CD4-positive, alpha-beta T cell treated with Interleukin-4 for 4 hours (primary cell): Measurements from ENCODE around the gene GRIN2A.

Experiments
- DNase-seq: peaks from one replicate; pipeline ENCODE4 v3.0.0-alpha.2; 2020

GRIN2A gene

DNA sequence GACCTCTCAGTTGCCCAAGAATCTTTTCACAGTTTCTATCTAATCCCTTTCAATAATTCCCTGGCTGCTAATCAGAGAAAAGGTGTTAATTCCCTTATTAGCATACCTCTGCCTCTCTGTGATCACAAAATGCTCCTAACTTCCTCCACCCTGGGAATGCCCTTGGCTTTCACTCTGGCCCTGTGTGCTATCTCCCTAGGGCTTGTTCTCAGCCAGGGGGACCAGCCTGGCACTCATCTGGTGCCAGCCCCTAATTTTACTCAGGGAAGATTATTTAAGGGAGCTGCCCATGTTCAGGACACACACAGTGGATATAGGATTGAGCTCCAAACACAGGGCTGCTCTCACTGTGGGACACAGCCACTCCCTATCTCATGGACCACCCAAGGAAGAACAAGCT, 225.2 kb downstream of the GRIN2A start:
- no peak for DNase-seq

DNA sequence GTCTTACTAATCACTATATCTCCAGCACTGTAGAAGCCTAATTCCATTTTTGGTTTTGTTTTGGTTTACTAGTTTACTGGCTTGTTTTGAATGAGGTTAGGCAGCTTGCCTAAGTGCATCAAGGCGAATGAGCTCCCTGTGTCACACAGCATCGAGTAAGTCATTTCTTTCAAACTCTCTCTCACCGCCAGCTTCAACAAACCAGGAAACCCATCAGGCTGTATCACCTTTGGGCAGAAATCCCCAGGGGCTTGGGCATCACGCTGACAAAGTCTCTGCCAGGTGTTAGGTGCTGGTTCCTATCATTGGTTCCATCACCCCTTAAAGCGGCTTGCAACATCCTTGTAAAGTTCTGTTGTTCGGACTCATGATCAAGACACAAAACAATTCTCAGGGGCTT, 226.6 kb downstream of the GRIN2A start:
- DNase-seq = no peak

DNA sequence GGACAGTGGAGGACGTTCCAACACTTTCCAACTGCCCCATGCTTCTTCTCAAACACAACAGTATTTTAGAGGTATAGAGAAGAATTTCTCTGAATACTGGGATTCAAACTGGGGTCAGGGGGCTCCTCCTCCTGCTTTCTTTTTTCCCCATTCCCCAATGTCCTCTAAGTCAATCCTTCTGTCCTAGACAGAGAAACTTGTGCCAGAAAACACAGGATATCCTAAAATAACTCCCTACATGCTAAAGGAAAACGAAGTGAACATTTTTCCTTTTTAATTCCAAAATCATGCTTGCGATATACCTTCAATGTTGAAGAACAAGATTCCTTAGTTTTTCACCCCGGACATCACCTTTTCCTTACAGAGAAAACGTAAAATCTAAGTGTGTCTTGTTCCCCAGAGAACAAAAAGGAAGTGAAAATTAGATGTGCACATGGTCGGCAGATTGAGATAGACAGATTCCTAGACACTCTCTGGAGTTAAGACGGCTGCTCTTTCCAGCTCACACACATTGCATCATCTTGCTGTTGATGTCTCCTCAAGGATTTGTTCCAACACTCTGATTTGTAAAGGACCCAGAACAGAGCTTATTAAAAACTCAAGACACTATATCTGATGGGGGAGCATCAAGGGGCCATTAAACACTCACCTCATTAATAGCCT, 228.2 kb downstream of the GRIN2A start:
- DNase-seq = no peak

DNA sequence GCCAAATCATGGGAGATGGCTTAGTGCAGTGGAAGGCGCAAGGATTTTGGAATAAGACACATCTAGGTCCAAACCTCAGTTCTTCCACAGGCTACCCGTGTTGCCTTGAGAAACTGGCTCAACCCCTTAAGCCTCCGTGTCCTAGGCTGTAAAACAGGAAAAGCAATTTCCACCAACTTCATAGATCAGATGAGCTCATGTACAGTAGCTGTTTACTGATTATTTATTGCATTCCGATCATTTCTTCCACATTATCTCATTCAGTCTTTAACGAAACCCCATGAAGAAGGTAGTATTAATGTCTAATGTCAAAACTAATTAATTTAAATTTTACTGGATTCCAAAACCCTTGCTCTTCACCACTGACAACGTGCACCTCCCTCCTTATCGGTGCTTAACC, 231.6 kb downstream of the GRIN2A start:
- no peak for DNase-seq

DNA sequence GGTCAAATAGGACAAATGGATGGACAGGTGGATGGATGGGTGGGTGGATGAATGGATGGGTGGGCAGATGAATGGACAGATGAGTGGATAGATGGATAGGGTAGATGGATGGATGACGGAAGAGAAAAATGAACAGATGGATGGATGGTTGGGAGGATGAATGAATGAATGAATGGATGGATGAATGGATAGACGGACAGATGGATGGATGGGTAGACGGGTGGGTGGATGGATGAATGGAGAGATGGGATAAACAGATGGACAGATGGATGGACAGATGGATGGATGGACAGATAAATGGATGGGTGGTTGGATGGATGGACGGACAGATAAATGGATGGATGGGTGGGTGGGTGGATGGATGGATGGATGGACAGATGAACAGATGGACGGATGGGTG, 232.8 kb downstream of the GRIN2A start:
- no peak for DNase-seq

DNA sequence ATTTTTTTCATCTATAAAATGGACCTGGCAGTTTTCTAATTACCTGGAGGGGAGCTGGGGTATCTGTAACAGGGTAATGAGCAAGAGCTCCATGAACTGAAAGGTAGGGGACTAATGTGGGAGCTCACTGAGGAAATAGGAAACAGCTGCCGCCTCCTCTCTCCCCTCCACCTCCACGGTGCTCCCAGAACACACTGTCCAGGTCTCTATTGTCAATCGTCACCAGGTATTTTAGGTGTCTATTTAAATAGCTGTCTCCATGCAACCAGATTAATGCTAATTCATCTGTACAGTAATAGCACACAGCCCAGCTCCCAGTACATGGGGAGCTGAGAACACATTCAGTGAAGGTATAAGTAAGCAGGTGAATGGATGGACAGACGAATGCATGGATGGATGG, 233.3 kb downstream of the GRIN2A start:
- no peak for DNase-seq

DNA sequence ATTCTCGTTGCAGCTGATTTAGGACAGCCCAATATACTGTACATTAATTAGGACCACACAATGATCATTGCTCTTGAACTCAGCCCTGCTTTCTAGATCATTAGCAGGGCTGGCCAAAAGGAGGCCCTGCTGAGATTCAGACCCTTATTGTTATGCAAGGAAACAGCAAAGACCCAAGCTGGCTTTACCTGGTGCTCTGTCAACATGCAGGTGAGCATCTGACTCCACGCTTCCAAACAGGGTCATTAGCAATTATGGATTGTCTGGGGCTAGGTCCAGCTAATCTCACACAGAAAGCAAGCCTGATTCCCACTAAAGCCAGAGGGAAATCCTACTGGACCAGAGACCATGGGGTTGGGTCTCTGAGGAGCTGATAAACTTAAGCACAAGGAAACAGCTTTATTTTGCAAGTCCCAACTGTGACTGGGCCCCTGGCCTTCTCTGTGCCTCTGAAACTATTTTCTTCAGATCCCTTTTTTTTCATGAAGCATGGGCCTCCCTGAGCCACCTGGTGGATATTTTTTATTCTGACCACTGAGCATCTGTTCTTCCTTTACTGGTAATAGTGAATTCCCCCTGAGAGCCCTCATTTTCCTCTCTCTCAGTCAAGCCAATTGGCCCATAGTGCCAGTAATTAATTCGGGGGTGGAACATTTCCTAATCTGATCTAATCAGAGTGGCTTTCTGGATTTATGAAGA, 236.1 kb downstream of the GRIN2A start:
- no peak for DNase-seq

DNA sequence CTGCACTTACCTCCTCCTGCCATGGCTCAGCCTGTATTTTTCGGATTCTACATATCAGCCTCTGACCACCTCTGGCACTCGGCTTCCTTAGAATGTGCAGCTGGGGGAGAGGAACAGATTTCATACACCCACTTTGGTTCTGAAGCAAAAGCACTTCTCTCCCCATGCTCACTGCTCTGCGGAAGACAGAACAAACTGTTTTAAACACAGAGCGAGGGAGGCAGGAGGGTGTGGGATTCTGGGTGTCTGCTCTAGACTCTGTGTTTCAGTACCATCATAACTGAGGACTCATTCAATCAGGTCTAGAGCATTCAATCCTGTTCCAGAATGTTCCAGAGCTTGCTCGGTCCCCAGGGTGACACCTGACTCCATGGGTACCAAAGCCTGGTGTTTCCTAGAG, 239.1 kb downstream of the GRIN2A start:
- DNase-seq = no peak

DNA sequence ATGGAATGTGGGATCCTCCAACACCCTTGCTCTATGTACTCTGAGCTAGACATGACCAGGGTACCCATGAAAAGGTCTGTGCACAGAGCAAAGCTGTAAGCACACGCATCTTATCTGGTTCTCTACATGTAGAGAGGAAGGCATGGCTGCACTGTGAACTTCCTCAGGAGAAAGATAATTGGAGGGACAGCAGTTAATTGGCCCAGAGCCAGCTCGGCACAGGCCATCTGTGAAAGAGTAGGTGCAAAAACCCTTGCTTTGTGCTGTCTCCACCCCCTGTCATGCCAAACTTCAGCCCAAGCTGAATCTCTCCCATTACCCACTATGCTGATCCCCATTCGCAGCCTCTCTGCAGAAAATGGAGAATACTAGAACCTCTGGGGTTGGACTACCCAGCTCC, 241.0 kb downstream of the GRIN2A start:
- no peak for DNase-seq

DNA sequence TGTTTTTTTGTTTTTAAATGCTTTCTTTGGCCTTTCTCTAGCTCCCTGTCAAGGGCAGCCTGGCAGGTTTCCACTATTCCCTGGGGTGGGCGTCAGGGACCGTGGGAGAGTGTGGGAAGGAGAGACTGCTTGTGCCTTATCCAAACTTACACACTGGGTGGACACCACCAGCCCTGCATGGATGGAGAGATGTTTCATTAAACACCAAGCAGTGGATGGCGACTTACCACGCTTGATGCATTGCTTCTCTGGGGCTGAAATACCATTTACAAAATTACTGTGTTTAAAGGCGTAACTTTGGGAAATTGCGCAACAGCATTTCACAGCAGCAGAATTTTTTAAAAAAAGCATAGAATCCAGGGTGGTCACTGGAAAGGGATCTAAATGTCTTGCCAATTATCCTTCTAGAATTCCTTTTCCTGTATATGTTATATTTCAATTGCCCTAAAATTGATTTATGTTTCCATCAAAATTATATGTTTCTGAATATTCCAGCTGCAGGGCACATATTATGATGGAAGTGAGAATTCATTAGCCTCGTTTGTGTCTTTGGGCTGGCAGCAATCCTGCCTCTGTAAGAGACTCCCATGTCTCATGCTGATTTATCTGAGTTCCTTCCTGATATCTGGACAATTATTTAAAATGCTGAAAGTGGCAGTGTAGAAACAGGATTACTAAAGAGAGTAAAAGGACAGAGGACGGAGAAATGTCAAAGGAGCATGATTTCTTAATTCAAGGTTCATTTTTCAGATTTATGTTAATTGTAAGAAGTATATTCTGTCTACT, 247.3 kb downstream of the GRIN2A start:
- no peak for DNase-seq

DNA sequence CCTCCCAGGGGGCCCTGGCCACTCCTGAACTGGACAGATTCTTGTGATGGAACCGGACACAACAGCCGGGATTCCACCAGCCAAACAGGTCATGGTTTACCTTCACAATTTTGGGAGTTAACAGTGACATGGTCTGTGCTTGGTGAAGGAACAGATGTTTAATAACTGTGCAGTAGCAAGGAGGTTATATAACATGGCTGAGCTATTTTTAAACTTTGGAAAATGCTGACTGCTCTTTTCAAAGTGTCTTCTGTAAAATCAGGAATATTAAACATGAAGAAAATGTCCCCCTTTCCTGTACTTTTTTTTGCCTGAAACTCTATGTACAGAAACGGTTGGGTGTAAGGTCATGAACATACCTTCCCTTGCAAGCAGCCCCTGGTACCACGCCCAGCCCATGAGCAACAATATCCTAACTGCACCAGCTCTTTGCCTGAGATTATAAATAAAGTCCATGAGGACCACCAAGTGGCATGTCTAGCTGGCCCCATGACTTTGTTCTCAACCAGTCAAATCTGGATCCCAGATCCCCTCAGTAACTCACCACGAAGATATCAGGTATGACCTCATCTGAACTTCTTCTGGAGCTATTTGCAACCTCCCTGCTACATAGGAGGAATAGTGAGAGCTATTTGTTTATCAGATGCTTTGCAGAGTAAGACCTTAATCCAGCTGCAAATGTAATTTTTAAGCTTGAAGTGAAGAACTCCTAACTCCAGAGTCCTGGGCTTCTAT, 249.1 kb downstream of the GRIN2A start:
- DNase-seq = no peak

DNA sequence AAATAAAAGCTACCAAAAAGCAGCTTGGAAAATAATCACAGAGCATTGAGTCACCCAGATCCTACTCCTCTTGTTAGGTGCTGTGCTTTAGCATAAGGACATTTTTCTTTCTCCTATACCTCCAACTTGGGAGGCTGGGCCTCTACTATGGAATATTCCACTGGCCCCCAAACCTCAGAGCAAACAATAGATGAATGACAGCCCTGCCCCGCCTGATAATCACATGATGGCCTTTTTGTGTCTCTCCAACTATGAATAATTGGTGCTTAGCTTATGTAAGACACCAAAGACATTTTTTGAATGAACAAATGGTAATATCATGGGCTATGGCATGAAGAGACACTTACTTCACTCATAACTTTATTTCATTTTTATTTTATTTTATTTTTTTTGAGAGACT, 250.2 kb downstream of the GRIN2A start:
- no peak for DNase-seq

DNA sequence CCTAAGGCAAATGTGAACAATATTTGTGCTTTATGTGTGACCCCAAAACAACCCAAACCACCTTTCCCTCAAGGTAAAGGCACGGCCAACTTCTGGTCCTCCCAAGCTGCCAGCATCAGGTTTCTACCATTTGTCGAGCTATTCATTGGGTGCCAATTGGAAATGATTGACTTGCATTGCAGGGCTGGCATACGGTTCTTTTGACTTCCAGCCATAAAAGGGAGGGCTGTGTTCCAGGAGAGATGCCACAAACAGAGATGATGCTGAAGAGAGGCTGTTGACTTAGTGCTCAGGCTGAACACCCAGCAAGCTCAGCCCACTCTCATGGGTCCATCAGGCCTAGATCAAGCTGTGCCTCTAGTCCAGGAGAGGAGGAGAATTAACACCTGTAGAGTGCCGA, 252.4 kb downstream of the GRIN2A start:
- DNase-seq = no peak

DNA sequence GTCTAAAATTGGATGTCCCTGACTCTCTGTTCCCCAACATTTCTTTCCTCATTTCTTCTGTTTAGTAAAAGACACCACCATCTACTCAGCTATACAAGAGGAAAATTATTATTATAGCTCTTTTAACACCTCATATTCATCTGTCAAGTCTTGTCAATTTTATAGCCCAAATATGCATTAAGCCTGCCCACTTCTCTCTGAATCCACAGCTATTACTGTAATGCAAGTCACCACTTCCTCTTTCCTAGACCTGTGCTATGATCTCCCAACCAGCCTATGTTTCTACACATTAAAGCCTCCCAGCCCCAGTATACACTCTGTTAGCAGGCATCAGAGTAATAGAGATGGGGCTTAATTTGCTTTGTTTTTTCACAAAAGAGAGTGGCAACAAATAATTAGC, 252.9 kb downstream of the GRIN2A start:
- DNase-seq = no peak

DNA sequence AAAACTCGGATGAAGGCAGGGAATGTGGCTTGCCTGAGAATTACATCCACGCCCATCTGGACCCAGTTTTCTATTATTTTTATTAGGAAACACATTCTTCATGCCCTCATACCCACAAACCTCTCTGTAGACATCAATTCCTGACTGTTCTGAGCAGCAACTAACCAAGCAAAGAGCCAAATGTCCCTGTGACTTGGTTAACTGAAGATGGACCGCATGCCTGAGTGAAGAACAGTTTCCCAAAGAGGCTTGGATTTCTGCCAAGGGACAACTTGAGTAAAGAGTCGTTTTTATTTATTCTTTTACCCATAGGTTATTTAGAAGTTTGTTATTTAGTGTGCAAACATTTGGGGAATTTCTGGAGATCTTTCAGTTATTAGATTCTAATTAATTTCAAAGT, 259.8 kb downstream of the GRIN2A start:
- no peak for DNase-seq

DNA sequence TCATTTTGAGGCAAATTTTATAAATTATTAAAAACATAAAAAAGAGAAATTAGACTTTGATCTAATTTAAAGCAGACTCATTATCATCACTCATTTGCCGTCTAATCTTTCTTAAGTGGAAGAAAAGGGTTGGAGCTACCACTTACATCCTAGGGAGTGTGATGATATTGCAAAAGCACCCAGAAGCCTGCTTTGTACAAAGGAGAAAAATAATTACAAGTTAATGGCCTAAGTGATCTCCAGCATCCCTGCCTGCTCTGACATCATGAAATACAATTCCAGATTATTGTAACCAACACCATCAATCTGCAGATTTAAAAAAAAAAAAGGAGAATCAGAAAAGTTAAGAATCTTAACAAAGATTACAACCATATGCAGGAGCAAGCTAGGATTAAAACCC, 260.2 kb downstream of the GRIN2A start:
- no peak for DNase-seq

DNA sequence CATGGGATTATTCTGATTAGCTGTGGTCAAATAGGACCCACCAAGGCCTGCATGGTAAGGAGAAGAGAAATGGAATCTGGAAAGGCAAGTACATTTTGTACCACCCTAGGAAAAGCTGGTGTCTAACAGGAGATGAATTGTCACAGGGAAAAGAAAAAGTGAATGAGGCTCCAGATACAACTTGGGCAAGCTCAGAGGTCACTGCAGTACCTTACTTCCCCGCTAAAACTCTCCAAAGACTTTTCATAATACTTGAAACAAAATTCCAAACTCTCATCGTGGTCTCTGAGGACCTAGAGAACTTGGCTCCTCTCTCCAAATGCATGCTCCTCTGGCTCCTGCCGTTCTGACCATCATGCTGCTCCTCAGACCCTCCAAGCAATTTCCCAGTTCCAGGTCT, 262.8 kb downstream of the GRIN2A start:
- no peak for DNase-seq

DNA sequence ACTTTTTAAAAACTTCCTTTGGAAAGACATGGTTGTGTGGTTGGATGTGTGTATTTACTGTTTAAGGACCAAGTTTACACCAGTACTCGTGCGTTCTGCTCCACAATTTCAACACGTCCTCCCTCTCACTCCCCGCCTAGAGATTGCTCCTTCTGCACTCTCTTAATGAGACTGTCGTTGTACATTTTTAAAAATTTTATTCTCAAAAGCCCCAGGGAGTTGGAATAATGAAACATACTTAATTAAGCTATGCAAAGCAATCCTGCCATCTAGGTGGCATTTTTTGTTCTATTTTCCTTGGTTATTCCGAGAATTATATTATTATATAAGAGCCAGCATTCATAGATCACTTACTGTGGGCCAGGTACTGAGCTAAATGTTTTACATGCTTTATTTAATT, 264.5 kb downstream of the GRIN2A start:
- no peak for DNase-seq

DNA sequence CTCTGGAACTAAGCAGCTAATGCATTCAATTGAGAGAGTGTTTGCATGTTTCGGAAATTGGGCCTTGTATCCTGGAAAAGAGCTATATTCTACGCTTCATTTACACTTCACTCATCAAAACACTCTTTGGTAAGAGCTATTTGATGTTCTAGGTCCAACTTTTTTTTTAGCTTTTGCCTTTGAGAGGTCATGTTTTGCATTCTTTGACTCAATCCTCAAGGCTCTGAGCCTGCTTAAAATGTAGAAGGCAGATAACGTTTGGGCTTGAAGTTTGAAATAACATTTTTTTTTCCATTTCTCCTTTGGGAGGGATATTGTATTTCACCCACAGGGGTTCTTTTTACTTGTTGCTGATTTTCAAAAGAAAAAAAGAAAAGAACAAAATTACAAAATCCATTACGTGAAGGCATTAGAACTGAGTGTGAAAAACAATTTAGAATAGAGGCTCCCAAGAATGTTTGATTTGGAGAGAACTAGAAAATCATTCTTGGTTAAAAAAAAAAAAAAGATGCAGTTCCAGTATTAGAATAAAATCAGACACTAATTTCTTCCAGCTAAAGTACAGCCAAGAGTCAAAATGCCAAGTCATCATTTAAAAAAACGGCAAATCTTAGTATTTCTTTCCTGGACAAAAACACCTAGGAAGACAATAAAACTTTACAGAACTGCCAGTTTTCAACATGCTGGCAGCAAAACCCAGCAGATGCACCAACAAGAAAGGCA, 268.5 kb downstream of the GRIN2A start:
- no peak for DNase-seq

DNA sequence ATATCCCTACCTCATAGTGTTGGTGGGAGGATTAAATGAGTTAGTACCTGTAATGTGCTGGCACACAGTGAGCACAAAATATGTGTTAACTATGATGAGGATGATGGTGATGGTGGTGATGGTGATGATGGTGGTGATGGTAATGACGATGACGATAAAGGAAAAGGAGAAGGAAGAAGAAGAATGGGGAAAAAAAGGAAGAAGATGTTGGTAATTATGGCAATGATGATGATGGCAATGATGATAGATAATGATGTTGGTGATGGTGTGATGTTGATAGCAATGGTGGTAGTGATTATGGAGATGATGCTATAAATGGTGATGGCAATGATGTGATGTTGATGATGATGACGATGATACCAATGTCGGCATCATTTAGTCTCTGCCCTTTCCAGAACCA, 270.2 kb downstream of the GRIN2A start:
- DNase-seq = no peak

DNA sequence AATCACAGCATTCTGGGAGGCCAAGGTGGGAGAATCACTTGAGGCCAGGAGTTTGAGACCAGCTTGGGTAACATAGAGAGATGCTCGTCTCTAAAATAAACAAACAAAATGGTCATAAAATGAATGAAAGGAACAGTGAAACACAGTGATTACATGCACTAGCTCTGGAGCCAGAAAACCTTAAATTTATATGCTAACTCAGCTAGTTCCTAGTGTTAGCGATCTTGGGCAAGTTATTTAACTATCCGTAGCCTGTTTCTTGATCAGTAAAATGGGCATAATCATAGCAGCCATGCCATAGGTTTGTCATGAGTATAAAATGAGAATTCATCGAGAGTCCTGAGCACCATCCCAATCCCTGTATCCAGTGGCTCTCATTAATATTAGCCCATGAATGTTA, 271.0 kb downstream of the GRIN2A start:
- DNase-seq = no peak

DNA sequence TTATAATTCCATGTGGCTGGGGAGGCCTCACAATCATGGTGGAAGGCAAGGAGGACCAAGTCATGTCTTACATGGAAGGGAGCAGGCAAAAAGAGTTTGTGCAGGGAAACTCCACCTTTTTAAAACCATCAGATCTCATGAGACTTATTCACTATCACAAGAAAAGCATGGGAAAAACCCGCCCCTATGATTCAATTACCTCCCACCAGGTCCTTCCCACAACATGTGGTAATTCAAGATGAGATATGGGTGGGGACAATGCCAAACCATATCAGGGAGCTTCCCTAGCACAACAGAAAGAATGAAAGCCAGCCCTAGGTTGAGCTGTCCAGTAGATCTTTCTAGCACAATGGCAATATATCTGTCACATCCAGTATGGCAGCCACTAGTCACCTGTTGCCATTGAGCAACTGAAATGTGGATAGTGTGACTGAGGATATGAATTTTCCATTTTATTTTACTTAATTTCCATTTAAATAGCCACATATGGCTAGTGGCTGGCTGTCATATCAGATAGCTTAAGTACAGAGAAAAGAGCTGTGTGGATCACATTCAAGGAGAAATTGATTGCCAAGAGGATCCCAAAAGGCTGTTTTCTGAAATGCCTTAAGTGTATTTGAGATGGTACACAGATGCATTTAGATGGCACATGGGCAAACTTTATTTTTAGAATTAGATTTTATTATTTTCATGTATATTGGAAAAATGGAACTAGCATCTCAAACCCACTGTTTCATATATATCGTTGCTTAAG, 273.0 kb downstream of the GRIN2A start:
- no peak for DNase-seq
